HL-60 (cell line): ENCODE results near the gene CTCF.

Source experiments
- DNase-seq, 2 experiments: peaks; one replicate each; pipeline ENCODE4 v3.0.0-alpha.2; 2010 to 2020; ENCODE audit warnings: low read depth in 1 of 2, low spot score in 1 of 2
- H3K27ac ChIP-seq: fragments of 250-450 bp; sonication (Bioruptor Pico); replicated peaks from 2 replicates; pipeline ENCODE4 v1.5.1; 2020; ENCODE audit warnings: mild to moderate bottlenecking, moderate library complexity
- H3K27me3 ChIP-seq: fragments of 250-450 bp; sonication (Bioruptor Pico); 2 replicates; pipeline ENCODE4 v1.5.1; 2021; ENCODE audit warnings: mild to moderate bottlenecking, moderate library complexity; ENCODE audit not compliant: insufficient read depth, poor library complexity, severe bottlenecking
- H3K4me3 ChIP-seq: replicated peaks from 2 replicates; pipeline ENCODE4 v1.5.1; 2011; ENCODE audit warnings: mild to moderate bottlenecking, control low read depth, low read length; ENCODE audit not compliant: insufficient read depth
- CTCF ChIP-seq: IDR thresholded peaks from one replicate; pipeline ENCODE4 v1.5.1; 2011; ENCODE audit warnings: low read length, control low read depth, inconsistent platforms; ENCODE audit not compliant: insufficient read depth
- GABPA ChIP-seq: IDR thresholded peaks from 2 replicates; pipeline ENCODE4 v1.6.1; 2012; ENCODE audit warnings: low read depth
- POLR2AphosphoS5 ChIP-seq: IDR thresholded peaks from 2 replicates; pipeline ENCODE4 v1.6.1; 2012; ENCODE audit warnings: low read depth
- REST ChIP-seq: IDR thresholded peaks from 2 replicates; pipeline ENCODE4 v1.6.1; 2012; ENCODE audit warnings: low read depth; ENCODE audit not compliant: insufficient replicate concordance
- SPI1 ChIP-seq: IDR thresholded peaks from 2 replicates; pipeline ENCODE4 v1.6.1; 2012; ENCODE audit warnings: low read depth, mild to moderate bottlenecking, borderline replicate concordance

Gene CTCF

DNA sequence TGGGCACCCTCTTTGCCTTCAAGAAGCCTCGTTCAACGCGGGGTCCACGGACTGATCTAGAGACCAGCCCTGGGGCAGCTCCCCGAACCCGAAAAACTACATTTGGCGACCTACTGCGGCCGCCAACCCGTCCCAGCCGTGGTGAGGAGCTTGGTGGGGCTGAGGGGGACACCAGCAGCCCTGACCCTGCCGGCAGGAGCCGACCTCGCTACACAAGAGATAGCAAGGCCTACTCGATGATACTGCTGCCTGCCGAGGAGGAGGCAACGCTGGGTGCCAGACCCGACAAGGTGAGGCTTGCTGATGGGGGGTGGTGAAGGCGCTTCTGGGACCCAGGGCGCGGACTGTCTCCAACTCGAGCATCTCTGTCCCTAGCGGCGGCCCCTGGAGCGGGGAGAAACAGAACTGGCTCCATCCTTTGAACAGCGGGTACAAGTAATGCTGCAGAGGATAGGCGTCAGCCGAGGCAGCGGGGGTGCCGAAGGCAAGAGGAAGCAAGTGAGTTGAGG, 92.1 kb downstream of the CTCF start:
- DNase-seq: no peak
- no peak overlapping the region for H3K27ac ChIP-seq
- no peaks in the 10 kb centered on the region for H3K27me3 ChIP-seq
- H3K4me3 ChIP-seq: no peak overlapping the region
- TF ChIP-seq CTCF: no peak
- TF ChIP-seq GABPA: no peak
- no peak for TF ChIP-seq REST
- no peak for TF ChIP-seq POLR2AphosphoS5
- no peak for TF ChIP-seq SPI1

- no peak overlapping the region for H3K27ac ChIP-seq
- TF ChIP-seq REST (no peak), CTCF (no peak), SPI1 (no peak), GABPA (no peak), POLR2AphosphoS5 (no peak)
- H3K27me3 ChIP-seq: no peaks in the 10 kb centered on the region
- DNase-seq: no peak
- no peak overlapping the region for H3K4me3 ChIP-seq
Observed at GRCh38 chr16:67655363-67655762, 93.0 kb downstream of the CTCF start.

DNA sequence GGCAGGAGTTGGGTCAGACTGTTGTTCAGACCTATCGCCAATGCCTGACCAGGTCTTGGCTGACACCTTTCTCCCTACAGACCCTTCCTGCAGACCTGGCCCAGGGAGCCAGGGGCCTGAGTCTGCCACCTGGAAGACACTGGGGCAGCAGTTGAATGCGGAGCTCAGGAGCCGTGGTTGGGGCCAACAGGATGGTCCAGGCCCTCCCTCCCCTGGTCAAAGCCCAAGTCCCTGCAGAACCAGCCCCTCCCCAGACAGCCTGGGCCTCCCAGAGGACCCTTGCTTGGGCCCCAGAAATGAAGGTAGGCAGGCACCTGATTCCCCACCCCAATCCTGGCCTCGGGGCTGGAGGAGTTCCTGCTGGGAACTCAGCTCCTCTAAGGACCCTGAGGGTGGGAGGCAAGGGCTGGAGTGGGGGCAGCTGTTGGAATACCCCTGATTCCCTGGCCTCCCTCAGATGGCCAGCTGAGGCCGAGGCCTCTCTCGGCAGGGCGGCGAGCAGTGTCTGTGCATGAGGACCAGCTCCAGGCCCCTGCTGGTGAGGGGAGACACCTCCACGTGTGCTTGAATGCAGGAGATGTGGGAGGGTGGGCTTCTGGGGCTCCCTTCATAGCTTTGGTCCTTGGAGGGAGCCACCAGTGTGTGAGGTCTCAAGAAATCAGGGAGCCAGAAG, 94.2 kb downstream of the CTCF start:
- no peak for DNase-seq
- Histone ChIP-seq H3K27ac (no peak overlapping the region), H3K27me3 (no peaks in the 10 kb centered on the region), H3K4me3 (no peak overlapping the region)
- no peak for TF ChIP-seq REST
- TF ChIP-seq SPI1: no peak
- no peak for TF ChIP-seq GABPA
- no peak for TF ChIP-seq CTCF
- no peak for TF ChIP-seq POLR2AphosphoS5
